ENCODE data around the gene FAM83C.
A peak's percentile ranks its signal among the peaks of the same experiment; 100 is the strongest.

FAM83C gene

GRCh38 chr20:35298264-35298663 is 6.0 kb upstream of the FAM83C start:
- no peak for DNase-seq

- no peak for DNase-seq
These were observed 5.5 kb upstream of the FAM83C start for GRCh38 chr20:35297740-35298139.

- DNase-seq: peak; percentile 53
These were observed 4.9 kb upstream of the FAM83C start for GRCh38 chr20:35297155-35297554.

- no peak for DNase-seq
These were observed 3.9 kb upstream of the FAM83C start for GRCh38 chr20:35296101-35296554.

GRCh38 chr20:35295674-35296073 is 3.4 kb upstream of the FAM83C start:
- DNase-seq: no peak

GRCh38 chr20:35295058-35295457 is 2.8 kb upstream of the FAM83C start:
- no peak for DNase-seq

- no peak for DNase-seq
These were observed 2.1 kb upstream of the FAM83C start for GRCh38 chr20:35294293-35294685.

GRCh38 chr20:35293303-35294292 is 1.4 kb upstream of the FAM83C start:
- no peak for DNase-seq

- DNase-seq: no peak
These were observed 470 bp upstream of the FAM83C start for GRCh38 chr20:35292504-35293285.

- no peak for DNase-seq
These were observed 1.3 kb downstream of the FAM83C start for GRCh38 chr20:35290887-35291417.

GRCh38 chr20:35290186-35290886 is 1.9 kb downstream of the FAM83C start:
- no peak for DNase-seq

GRCh38 chr20:35288325-35289060 is 3.7 kb downstream of the FAM83C start:
- no peak for DNase-seq

- DNase-seq: no peak
These were observed 4.5 kb downstream of the FAM83C start for GRCh38 chr20:35287509-35288324.

- DNase-seq: no peak
These were observed 5.2 kb downstream of the FAM83C start for GRCh38 chr20:35286899-35287508.

- no peak for DNase-seq
These were observed 5.9 kb downstream of the FAM83C start for GRCh38 chr20:35286077-35286898.

GRCh38 chr20:35285806-35286076 is 6.5 kb downstream of the FAM83C start:
- no peak for DNase-seq

GRCh38 chr20:35284992-35285805 is 7.0 kb downstream of the FAM83C start:
- no peak for DNase-seq

GRCh38 chr20:35284267-35284991 is 7.8 kb downstream of the FAM83C start, which contains the start of gene EIF6:
Gene EIF6 (minus strand): TSS chr20:35284772. CDS start chr20:35284487, 285 bp downstream.
- peak; percentile 92 for DNase-seq
